Kidney (tissue), 14 donors: ENCODE measurements around the gene AKAP6. TPM values are rescaled to one million over a fixed set of nuclear protein-coding genes. Genes with fewer than 3 reads are reported as not detected.

Experiments used
- DNase-seq, 5 donors: peaks; one replicate each; pipeline ENCODE4 v3.0.0-alpha.2; 2013 to 2020
- FAIRE-seq: peaks from 2 replicates; lab custom pipeline; 2012; peaks lifted over from hg19 to GRCh38; lab: Jason Lieb, UNC
- H3K27ac ChIP-seq, 2 donors: one replicate each; pipeline ENCODE4 v1.7.0; 2013; ENCODE audit warnings: low read depth in 2 of 2, low read length in 2 of 2, inconsistent platforms in 1 of 2
- H3K27me3 ChIP-seq: one replicate; pipeline ENCODE4 v1.7.1; 2013; ENCODE audit warnings: low read length, inconsistent platforms; ENCODE audit not compliant: control insufficient read depth, insufficient read depth
- H3K36me3 ChIP-seq, 3 donors: one replicate each; pipeline versions ENCODE4 v1.7.0 to v1.7.1; 2013; ENCODE audit warnings: low read length in 3 of 3, control low read depth in 1 of 3, inconsistent platforms in 1 of 3; ENCODE audit not compliant: insufficient read depth in 3 of 3, control insufficient read depth in 2 of 3
- H3K4me1 ChIP-seq, 3 donors: one replicate each; pipeline versions ENCODE4 v1.7.0 to v1.7.1; 2013; ENCODE audit warnings: low read length in 3 of 3, inconsistent platforms in 1 of 3, low read depth in 1 of 3; ENCODE audit not compliant: control insufficient read depth in 2 of 3, insufficient read depth in 2 of 3
- H3K4me3 ChIP-seq, 3 donors: one replicate each; pipeline versions ENCODE4 v1.7.0 to v1.8.1; 2013; ENCODE audit warnings: low read length in 3 of 3, control low read depth in 1 of 3, inconsistent platforms in 1 of 3
- H3K9ac ChIP-seq, 3 donors: one replicate each; pipeline versions ENCODE4 v1.7.0 to v1.7.1; 2013; ENCODE audit warnings: low read length in 3 of 3, control low read depth in 1 of 3, inconsistent platforms in 1 of 3
- H3K9me3 ChIP-seq, 3 donors: one replicate each; pipeline versions ENCODE4 v1.7.0 to v1.7.1; 2013; ENCODE audit warnings: low read length in 3 of 3, control low read depth in 1 of 3, inconsistent platforms in 1 of 3; ENCODE audit not compliant: control insufficient read depth in 2 of 3, insufficient read depth in 1 of 3
- intact Hi-C: fragments of 100-400 bp; cut with DNase I; formaldehyde crosslinking; loops from one replicate; pipeline ENCODE4 v1.11.1; 2022
- polyA plus RNA-seq: library from polyadenylated mRNA; stranded (reverse); fragments of 350-450 nt; fragmentation: Illumina TruSeq; extraction: RNeasy Lipid Tissue Mini Kit (QIAGEN cat#74804); gene quantifications from one replicate; pipeline ENCODE4 v1.2.3, GENCODE V29; 2014; ENCODE audit warnings: low read depth, low replicate concordance; ENCODE audit not compliant: insufficient read depth
- total RNA-seq: library from RNA; stranded (reverse); fragmentation: NEBNext Ultra II Directional; extraction: Animal tissue kit (Norgen Biotek cat#: 25700); gene quantifications from one replicate; pipeline ENCODE4 v1.2.1, GENCODE V29; 2021
- TF ChIP-seq, protein P1 (sequence below): IDR thresholded peaks from 3 replicates; pipeline ENCODE4 v1.5.1; 2012; ENCODE audit warnings: mild to moderate bottlenecking, moderate library complexity, borderline replicate concordance; ENCODE audit not compliant: insufficient read depth; ENCODE audit errors: extremely low read depth
- donor health status: control.
- donor health status: control.
- donor health status: control.
- donor health status: control.
- donor health status: control.
- donor health status: DM: yes; HTN: yes; CAD: no.
- donor health status: Normal renal cell carcinoma (clear cell type).

Gene AKAP6
- total and polyA plus RNA-seq, 2 donors from 2014 or later = 0.92 to 10.5 TPM

DNA sequence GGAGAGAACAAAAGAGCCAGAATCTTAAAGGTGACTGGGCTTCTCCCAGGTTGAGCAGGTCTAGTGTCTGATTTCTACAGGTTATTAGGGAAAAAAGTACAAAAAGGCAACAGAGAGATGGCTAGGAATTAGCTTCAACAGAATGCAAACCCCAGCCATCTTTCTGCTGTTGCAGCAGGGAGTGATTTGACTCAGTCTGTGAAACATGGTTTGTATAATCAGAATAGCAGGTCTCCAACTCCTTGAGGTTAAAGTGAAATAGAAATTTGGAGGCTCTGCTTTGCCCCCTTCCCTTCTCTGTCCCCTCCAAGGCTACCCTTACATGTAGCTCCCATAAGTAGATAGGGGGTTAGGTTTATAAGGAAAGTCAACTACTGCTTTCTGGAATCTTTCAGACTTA, 105.8 kb downstream of the AKAP6 start:
- DNase-seq (no peak), FAIRE-seq (no peak)
- no peaks in the 10 kb centered on the region for H3K27me3 ChIP-seq
- no peak overlapping the region for H3K9ac ChIP-seq
- H3K27ac ChIP-seq = no peak overlapping the region
- TF ChIP-seq, protein P1, sequence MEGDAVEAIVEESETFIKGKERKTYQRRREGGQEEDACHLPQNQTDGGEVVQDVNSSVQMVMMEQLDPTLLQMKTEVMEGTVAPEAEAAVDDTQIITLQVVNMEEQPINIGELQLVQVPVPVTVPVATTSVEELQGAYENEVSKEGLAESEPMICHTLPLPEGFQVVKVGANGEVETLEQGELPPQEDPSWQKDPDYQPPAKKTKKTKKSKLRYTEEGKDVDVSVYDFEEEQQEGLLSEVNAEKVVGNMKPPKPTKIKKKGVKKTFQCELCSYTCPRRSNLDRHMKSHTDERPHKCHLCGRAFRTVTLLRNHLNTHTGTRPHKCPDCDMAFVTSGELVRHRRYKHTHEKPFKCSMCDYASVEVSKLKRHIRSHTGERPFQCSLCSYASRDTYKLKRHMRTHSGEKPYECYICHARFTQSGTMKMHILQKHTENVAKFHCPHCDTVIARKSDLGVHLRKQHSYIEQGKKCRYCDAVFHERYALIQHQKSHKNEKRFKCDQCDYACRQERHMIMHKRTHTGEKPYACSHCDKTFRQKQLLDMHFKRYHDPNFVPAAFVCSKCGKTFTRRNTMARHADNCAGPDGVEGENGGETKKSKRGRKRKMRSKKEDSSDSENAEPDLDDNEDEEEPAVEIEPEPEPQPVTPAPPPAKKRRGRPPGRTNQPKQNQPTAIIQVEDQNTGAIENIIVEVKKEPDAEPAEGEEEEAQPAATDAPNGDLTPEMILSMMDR = no peak
- intact Hi-C loops = no loop called here
- no peaks in the 10 kb centered on the region for H3K4me1 ChIP-seq
- H3K36me3 ChIP-seq = no peaks in the 10 kb centered on the region
- H3K9me3 ChIP-seq = no peaks in the 10 kb centered on the region
- no peak overlapping the region for H3K4me3 ChIP-seq

GRCh38 chr14:32435411-32435810, 106.3 kb downstream of the AKAP6 start:
- Histone ChIP-seq H3K27ac (no peak overlapping the region), H3K36me3 (no peaks in the 10 kb centered on the region), H3K9me3 (no peaks in the 10 kb centered on the region), H3K27me3 (no peaks in the 10 kb centered on the region), H3K4me3 (no peak overlapping the region), H3K4me1 (no peaks in the 10 kb centered on the region), H3K9ac (no peak overlapping the region)
- FAIRE-seq (no peak), DNase-seq (no peak)
- TF ChIP-seq, protein P1 = no peak
- intact Hi-C loops = no loop called here

DNA sequence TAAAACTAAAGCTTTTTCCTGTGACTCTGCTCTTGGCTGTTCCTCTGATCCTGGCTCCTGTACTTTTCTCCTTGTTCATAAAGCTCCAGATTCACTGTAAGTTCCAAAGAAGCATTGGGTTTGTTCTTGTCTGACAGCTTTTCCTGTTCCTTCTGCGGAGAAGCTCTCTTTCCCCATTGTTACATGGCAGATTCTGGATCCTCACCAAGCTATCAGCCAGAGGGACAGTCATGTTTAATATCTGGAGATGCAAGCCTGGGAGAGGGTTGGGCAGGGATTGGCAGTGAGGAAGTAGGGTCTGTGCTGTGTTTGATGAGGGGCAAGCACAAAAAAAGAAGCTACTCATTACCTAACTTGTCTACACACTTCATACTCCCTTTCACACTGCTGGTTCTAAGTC, 107.9 kb downstream of the AKAP6 start:
- H3K4me3 ChIP-seq = no peak overlapping the region
- no peaks in the 10 kb centered on the region for H3K36me3 ChIP-seq
- intact Hi-C loops = no loop called here
- H3K9me3 ChIP-seq = no peaks in the 10 kb centered on the region
- H3K9ac ChIP-seq = no peak overlapping the region
- no peak for DNase-seq
- no peaks in the 10 kb centered on the region for H3K4me1 ChIP-seq
- TF ChIP-seq, protein P1 = no peak
- no peak for FAIRE-seq
- no peak overlapping the region for H3K27ac ChIP-seq
- no peaks in the 10 kb centered on the region for H3K27me3 ChIP-seq

DNA sequence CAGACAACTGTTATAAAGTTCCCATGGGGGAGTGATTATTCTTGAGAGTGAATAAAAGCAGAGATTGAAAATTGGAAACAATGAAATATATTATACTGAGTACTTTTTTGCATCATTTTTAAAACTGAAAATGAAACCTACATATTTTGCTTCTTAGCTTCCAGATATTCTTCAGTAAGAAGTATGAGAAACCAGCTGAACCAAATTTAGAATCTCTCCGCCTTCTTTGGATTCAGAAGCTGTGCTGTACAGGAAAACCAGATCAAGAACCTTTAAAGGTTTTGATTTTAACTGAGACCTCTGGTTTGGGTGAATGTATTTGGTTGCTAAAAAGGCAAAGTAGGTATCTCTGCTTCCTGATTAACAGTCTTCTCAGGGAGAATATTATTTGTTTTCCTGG, 109.4 kb downstream of the AKAP6 start:
- TF ChIP-seq, protein P1 = no peak
- FAIRE-seq (no peak), DNase-seq (no peak)
- no peaks in the 10 kb centered on the region for H3K36me3 ChIP-seq
- no peaks in the 10 kb centered on the region for H3K4me1 ChIP-seq
- H3K9ac ChIP-seq = no peak overlapping the region
- intact Hi-C loops = no loop called here
- no peaks in the 10 kb centered on the region for H3K27me3 ChIP-seq
- no peak overlapping the region for H3K27ac ChIP-seq
- H3K4me3 ChIP-seq = no peak overlapping the region
- H3K9me3 ChIP-seq = no peaks in the 10 kb centered on the region
